ENCODE measurements around the gene LRRC55. TPM values are rescaled to one million over a fixed set of nuclear protein-coding genes. Genes with fewer than 3 reads are reported as not detected.
A peak's percentile ranks its signal among the peaks of the same experiment; 100 is the strongest.
"Not testable (repeated sequence)": the region's sequence is repeated elsewhere in the genome, so short reads cannot be mapped to it uniquely, and the experiment has no call there.

LRRC55 gene
- polyA plus RNA-seq, 1 of the 3 experiments (the other 2 are of a cell fraction) = not detected

GRCh38 chr11:57167125-57167846 is 14.5 kb upstream of the LRRC55 start:
- Histone ChIP-seq H3K9ac (no peak overlapping the region), H3K27me3 (ENCODE audit: insufficient read depth) (no peaks in the 10 kb centered on the region), H3K4me2 (no peak overlapping the region), H3K27ac (ENCODE audit: low read depth in 2 of 2, low read length in 1 of 2) (peak overlapping the region in 1 of 2 experiments; percentile 95; a peak in 2 of 4 replicates), H2AFZ (ENCODE audit: low read depth) (no peak overlapping the region), H3K36me3 (replicated peaks in 1 of 2; ENCODE audit: control insufficient read depth in 1 of 2, insufficient read depth in 2 of 2, low read length in 1 of 2) (no peaks in the 10 kb centered on the region), H3K79me2 (ENCODE audit: insufficient read depth) (no peaks in the 10 kb centered on the region), H3K4me1 (ENCODE audit: control insufficient read depth in 1 of 2, insufficient read depth in 2 of 2, low read depth in 1 of 2, low read length in 1 of 2) (peaks cover 0 to 8% of the 10 kb centered on the region in 2 experiments; a peak in 2 of 4 replicates), H3K9me3 (no peaks in the 10 kb centered on the region), H3K9me2 (no peaks in the 10 kb centered on the region), H3F3A (replicated peaks; ENCODE audit: insufficient read depth) (no peaks in the 10 kb centered on the region), H3K4me3 (ENCODE audit: low read depth in 2 of 2, low read length in 1 of 2) (no peak overlapping the region), H4K20me1 (ENCODE audit: insufficient read depth) (no peaks in the 10 kb centered on the region)
- ChIA-PET POLR2A (interaction anchor here (0.6 to 1.8 kb wide), 8 partner anchors 9 to 150 kb away, joined by 3 to 8 read pairs (median 6); no protein-coding TSS in a partner anchor), CTCF (interaction anchor here (0.9 to 2.3 kb wide), 4 partner anchors 17 to 326 kb away, joined by 3 to 15 read pairs (median 5); no protein-coding TSS in a partner anchor)
- 3% methylated on average over 2 of the region's 2 CpGs for WGBS (ENCODE audit: low lambda C conversion rate)
- DNase-seq = peak; percentile 77
- no peak for TF ChIP-seq ELF1 (IDR thresholded peaks at IDR 0.05)
- TF ChIP-seq EP300 (IDR thresholded peaks at IDR 0.05; ENCODE audit: borderline replicate concordance in 1 of 2, low read depth in 1 of 2, low read length in 1 of 2) = peak in 1 of 2 experiments; percentile 96; a peak in 2 of 4 replicates
- TF ChIP-seq EZH2phosphoT487 (IDR thresholded peaks at IDR 0.05; ENCODE audit: borderline replicate concordance, low read depth) = no peak
- TF ChIP-seq TEAD4 (IDR thresholded peaks at IDR 0.05; ENCODE audit: borderline replicate concordance, insufficient read depth) = no peak
- no peak for TF ChIP-seq NFIC (IDR thresholded peaks at IDR 0.05; ENCODE audit: borderline replicate concordance)
- TF ChIP-seq PBX3 (IDR thresholded peaks at IDR 0.05) = no peak
- TF ChIP-seq FOXJ3 (CRISPR knock-in tag; IDR thresholded peaks at IDR 0.05) = no peak
- peak; percentile 35; the same call in 1 of the 2 replicates for TF ChIP-seq MXI1 (IDR thresholded peaks at IDR 0.05; ENCODE audit: low read depth, low read length)
- no peak for TF ChIP-seq YY1 (IDR thresholded peaks at IDR 0.05; ENCODE audit: low read depth)
- no peak for TF ChIP-seq FOXM1 (IDR thresholded peaks at IDR 0.05; ENCODE audit: low read depth)
- no peak for TF ChIP-seq CTCF (IDR thresholded peaks at IDR 0.05)
- peak; percentile 71 for TF ChIP-seq CHD2 (IDR thresholded peaks at IDR 0.05; ENCODE audit: low read length, partially characterized antibody)
- no peak for TF ChIP-seq USF2 (IDR thresholded peaks at IDR 0.05; ENCODE audit: borderline replicate concordance, low read depth, low read length)
- no peak for TF ChIP-seq NRF1 (IDR thresholded peaks at IDR 0.05; ENCODE audit: low read depth, low read length)
- peak; percentile 38 for TF ChIP-seq RAD21 (IDR thresholded peaks at IDR 0.05; ENCODE audit: low read length)
- TF ChIP-seq FOSL2 (IDR thresholded peaks at IDR 0.05; ENCODE audit: borderline replicate concordance, low read depth) = no peak
- no peak for TF ChIP-seq MAX (IDR thresholded peaks at IDR 0.05; ENCODE audit: low read depth)
- no peak for TF ChIP-seq POLR2AphosphoS5 (IDR thresholded peaks at IDR 0.05; ENCODE audit: low read depth, low read length)
- peak; percentile 80 for TF ChIP-seq RCOR1 (IDR thresholded peaks at IDR 0.05; ENCODE audit: low read length)
- peak; percentile 40; the same call in 1 of the 2 replicates for TF ChIP-seq TCF12 (IDR thresholded peaks at IDR 0.05)
- peak; percentile 77 for TF ChIP-seq GATA2 (CRISPR knock-in tag; IDR thresholded peaks at IDR 0.05)
- no peak for TF ChIP-seq SIN3A (IDR thresholded peaks at IDR 0.05; ENCODE audit: borderline replicate concordance, low read depth, low read length)
- no peak for TF ChIP-seq JUND (IDR thresholded peaks at IDR 0.05)
- peak; percentile 1; the same call in 1 of the 2 replicates for TF ChIP-seq SMC3 (IDR thresholded peaks at IDR 0.05; ENCODE audit: low read depth, low read length)
- TF ChIP-seq RFX5 (IDR thresholded peaks at IDR 0.05; ENCODE audit: low read length) = no peak

- H4K20me1 ChIP-seq (ENCODE audit: insufficient read depth); H2AFZ ChIP-seq (ENCODE audit: low read depth); H3K79me2 ChIP-seq (ENCODE audit: insufficient read depth); H3F3A ChIP-seq (replicated peaks; ENCODE audit: insufficient read depth); DNase-seq; H3K4me3 ChIP-seq (ENCODE audit: low read depth in 2 of 2, low read length in 1 of 2); H3K27me3 ChIP-seq (ENCODE audit: insufficient read depth); H3K36me3 ChIP-seq (replicated peaks in 1 of 2; ENCODE audit: control insufficient read depth in 1 of 2, insufficient read depth in 2 of 2, low read length in 1 of 2); H3K27ac ChIP-seq (ENCODE audit: low read depth in 2 of 2, low read length in 1 of 2); H3K9me2 ChIP-seq; H3K4me2 ChIP-seq; H3K9ac ChIP-seq; H3K4me1 ChIP-seq (ENCODE audit: control insufficient read depth in 1 of 2, insufficient read depth in 2 of 2, low read depth in 1 of 2, low read length in 1 of 2); POLR2A ChIA-PET; H3K9me3 ChIP-seq: not testable (repeated sequence)
- 29% methylated on average over 1 of the region's 2 CpGs for whole genome bisulfite sequencing (ENCODE audit: low lambda C conversion rate)
- CTCF ChIA-PET = interaction anchor here (2.6 to 3.0 kb wide), 2 partner anchors 25 to 80 kb away, joined by 6 to 12 read pairs; no protein-coding TSS in a partner anchor
These were observed 11.9 kb upstream of the LRRC55 start for GRCh38 chr11:57169732-57170313.

All from SK-N-SH (cell line).